GM18499 (cell line): Measurements from ENCODE around the gene PRCD.
"Not testable (repeated sequence)": the region's sequence is repeated elsewhere in the genome, so short reads cannot be mapped to it uniquely, and the experiment has no call there.

Experiments used
- ATAC-seq: cut with Tn5 transposase; IDR thresholded peaks from one replicate; pipeline ENCODE4 v1.9.1; 2021; ENCODE audit warnings: moderate number of reproducible peaks; ENCODE audit not compliant: insufficient read depth, unreplicated experiment

Gene PRCD

DNA sequence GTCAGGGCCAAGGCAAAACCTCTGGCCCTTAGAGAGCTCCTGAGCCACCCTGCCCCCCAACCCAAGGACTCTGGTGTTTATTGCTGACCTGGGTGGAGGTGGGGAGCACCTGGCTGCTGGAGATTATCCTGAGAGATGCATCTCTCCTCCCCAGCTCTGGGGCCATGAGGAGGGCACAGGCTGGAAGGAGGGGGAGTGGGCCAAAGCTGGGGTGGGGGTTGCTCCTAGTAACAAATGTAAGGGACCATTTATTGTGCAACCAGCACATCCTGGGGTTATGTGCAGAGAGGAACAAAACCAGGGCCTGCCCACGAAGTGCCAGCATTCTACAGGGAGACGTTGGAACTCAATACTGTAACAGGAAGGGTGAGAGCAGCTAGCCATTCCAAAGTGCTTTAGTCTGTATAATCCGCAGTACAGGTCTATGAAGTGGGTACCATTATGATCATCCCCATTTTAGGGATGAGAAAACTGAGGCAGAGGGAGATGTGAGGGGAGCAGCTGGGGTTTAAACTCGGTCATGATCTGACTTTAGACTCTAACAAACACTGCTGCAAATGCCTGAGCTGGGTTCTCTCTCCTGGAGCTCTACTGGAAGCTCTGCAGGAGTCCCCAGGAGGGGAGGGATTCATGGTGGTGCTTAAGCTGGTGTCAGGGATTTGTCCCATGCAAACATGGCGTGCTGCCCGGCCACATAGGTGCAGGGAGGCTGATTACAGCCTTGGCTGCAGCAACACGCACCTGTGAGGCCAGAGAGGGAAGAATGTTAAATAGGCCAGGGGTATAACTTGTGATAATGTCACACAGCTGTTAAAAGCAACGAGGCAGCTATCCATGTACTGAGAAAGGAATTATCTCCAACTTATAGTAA, 37.3 kb upstream of the PRCD start:
- ATAC-seq: no peak

DNA sequence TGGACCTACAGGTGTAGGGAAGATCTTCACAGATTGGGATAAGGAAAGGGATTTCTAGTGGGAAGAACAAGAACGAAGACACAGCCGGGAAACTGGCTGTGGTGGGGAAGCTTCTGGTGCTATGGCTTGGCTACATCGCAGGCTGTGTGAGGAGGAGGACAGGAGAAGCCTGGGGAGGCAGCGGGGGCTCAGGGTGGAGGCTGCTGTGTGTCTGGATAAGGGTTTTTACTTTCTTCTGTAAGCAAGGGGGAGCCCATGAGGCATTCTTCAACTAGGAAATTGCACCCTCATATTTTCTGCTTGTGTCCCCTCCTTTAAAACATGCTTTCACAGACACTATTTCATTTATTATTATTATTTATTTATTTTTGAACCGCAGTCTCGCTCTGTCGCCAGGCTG, 35.7 kb upstream of the PRCD start:
- no peak for ATAC-seq

- ATAC-seq: no peak
Observed at GRCh38 chr17:76506408-76507345, 33.2 kb upstream of the PRCD start.

DNA sequence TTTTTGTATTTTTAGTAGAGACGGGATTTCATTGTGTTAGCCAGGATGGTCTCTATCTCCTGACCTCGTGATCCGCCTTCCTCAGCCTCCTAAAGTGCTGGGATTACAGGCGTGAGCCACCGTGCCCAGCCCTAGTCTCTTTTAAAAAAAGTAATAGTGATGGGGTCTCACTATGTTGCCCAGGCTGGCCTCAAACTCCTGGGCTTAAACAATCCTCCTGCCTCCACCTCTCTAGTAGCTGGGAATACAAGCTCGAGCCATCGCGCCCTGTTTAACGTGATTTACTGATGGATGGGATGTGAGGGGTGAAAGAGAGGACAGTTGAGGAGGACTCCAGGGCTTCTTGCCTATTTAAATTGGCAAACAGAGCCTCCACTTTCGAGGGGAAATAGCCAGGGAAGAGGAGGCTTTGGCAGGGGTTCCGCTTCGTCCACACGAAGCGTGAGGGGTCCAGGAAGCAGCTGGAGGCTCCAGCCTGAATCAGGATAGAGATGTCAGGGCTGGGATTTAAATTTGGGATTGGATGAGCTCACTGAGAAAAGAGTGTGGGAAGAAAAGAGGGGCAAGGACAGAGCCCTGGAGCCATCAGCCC, 31.3 kb upstream of the PRCD start:
- not testable (repeated sequence) for ATAC-seq

GRCh38 chr17:76510831-76511244, 29.0 kb upstream of the PRCD start:
- ATAC-seq: no peak

DNA sequence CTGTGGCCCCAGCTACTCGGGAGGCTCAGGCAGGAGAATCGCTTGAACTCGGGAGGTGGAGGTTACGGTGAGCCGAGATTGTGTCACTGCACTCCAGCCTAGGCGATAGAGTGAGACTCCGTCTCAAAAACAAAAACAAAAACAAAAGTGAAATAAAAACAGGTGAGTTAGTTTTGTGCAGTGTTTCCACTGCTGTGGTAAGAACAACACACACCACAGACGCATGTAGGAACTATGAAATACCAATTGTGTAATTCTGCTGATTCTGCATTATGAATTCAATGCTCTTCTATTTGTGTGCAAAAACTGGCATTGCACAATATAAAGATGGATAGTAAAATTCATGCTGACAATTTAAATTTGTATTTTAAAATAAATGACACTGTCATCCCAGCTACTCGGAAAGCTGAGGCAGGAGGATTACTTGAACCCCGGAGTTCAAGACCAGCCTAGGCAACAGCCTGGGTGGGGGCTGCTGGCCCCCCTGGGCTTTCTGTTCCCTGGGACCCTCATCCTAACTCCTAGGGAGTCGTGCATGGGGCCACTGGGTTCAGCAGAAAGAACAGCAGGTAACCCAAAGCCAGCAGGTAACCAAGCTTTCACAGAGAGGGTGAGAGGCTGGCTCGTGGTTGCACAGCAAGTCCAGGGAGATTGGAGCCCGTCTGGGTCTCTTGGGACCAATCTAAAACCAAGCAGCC, 28.0 kb upstream of the PRCD start:
- ATAC-seq: no peak

- no peak for ATAC-seq
Observed at GRCh38 chr17:76512366-76513305, 27.2 kb upstream of the PRCD start.

DNA sequence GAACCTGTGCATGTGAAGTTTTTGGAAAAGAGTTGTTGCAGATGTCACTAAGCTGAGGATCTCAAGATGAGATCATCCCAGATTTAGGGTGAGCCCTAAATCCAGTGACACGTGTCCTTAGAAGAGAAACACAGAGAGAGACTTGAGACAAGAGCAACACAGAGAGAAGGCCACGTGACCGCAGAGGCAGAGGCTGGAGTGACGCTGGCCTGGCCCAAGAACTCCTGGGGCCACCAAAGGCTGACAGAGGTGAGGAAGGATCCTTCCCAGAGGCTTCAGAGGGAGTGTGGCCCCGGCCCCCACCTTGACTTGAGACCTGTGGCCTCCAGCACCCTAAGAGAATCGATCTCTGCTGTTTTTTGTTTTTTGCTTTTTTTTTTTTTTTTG, 26.5 kb upstream of the PRCD start:
- ATAC-seq: no peak

GRCh38 chr17:76514355-76514754, 25.5 kb upstream of the PRCD start:
- ATAC-seq: not testable (repeated sequence)

- no peak for ATAC-seq
Observed at GRCh38 chr17:76515274-76515949, 24.4 kb upstream of the PRCD start.

GRCh38 chr17:76517638-76518038, 22.2 kb upstream of the PRCD start:
- no peak for ATAC-seq

DNA sequence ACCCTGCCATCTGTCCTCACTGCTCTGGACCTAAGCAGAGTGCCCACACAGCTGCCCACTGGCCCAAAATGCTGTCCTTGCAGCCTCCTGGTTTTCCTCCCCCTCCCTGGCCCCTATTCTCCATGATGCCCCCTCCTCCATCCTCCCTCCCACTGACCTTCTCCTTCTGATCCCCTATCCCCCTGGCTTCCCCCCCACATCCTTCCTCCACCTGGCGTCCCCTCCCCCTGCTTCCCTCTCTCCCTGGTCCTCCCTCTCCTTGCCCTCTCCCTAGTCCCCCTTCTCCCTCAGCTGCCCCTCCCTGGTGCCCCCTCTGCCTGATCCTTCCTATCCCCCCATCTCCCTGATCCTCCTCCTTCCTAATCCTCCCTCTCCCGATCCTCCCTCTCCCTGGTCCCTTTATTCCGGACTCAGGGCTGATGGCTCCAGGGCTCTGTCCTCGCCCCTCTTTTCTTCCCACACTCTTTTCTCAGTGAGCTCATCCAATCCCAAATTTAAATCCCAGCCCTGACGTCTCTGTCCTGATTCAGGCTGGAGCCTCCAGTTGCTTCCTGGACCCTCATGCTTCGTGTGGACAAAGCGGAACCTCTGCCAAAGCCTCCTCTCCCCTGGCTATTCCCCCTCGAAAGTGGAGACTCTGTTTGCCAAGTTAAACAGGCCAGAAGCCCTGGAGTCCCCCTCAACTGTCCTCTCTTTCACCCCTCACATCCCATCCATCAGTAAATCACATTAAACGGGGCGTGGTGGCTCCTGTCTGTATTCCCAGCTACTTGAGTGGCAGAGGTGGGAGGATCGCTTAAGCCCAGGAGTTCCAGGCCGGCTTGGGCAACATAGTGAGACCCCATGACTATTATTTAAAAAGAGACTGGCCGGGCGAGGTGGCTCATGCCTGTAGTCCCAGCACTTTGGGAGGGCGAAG, 20.5 kb upstream of the PRCD start:
- ATAC-seq: no peak

DNA sequence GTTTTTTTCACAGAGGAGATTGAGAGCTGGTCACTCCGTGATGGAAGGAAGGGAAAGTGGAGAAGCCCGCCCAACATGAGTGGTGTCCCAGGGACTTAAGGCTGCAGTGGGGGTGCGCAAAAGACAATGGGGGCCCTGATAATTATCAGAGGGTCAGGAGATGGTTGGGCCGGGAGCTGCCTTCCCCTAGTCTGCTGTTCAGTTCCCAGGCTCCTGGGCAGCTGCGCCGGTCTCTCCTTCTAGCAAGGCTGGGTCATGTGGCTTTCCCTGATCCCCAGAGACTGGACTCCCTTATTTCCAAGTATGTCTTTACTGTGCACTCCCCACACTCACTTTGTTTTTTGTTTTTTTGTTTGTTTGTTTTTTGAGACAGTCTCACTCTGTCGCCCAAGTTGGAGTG, 18.6 kb upstream of the PRCD start:
- ATAC-seq: no peak

GRCh38 chr17:76521683-76522082, 18.2 kb upstream of the PRCD start:
- ATAC-seq: not testable (repeated sequence)

- no peak for ATAC-seq
Observed at GRCh38 chr17:76523084-76524037, 16.5 kb upstream of the PRCD start.
